ENCODE measurements around the gene GSG1L. TPM values are rescaled to one million over a fixed set of nuclear protein-coding genes. Genes with fewer than 3 reads are reported as not detected.

Gene GSG1L
- total and polyA plus RNA-seq, 9 of the 15 experiments (the other 6 are each of a cell fraction or from before 2014, with no cell fraction given) = not detected

DNA sequence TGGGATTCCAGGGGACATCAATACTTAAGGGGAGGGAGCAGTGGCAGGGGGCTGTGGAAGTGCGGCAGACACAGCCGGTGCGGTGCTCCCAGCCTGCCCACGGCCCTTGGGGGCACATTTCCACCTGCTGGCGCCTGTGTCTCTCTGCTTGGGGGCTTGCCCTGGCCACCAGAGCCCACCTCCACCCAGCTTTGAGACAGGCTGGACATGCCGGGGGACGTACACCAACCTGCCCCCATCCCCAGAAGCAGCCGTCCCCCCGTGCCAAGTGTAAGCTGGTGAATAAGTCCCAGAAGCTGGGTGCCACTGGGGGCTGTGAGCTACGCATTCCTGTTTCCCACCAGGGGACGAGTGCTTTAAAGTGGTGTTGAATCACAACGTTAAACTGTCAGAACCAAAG lies 172.6 kb downstream of the GSG1L start:
- DNase-seq (ENCODE audit: extremely low read depth in 1 of 4, low spot score in 3 of 4) = no peak
- FAIRE-seq = no peak
- no TSS peak for BruUV-seq (replicated peaks)
- H3K27me3 ChIP-seq (ENCODE audit: control insufficient read depth in 2 of 2, insufficient read depth in 2 of 2, low read length in 2 of 2) = peaks cover 15 to 57% of the 10 kb centered on the region in 2 experiments
- intact Hi-C loops (cut with micrococcal nuclease) (no loop called here), in situ Hi-C loops (cut with MboI) (no loop called here)
- 0 out of 2 replicates have a peak, but pooled peaks cover 9% of the 10 kb centered on the region for H4K20me1 ChIP-seq (replicated peaks; ENCODE audit: control insufficient read depth, insufficient read depth, low read length)
- H2AFZ ChIP-seq (ENCODE audit: low read depth, low read length) = no peak overlapping the region
- H3K36me3 ChIP-seq (ENCODE audit: control insufficient read depth, insufficient read depth, low read length) = no peaks in the 10 kb centered on the region
- H3K79me2 ChIP-seq (ENCODE audit: control insufficient read depth, insufficient read depth, low read length) = no peaks in the 10 kb centered on the region
- 0% methylated on average over 10 of the region's 12 CpGs for WGBS (ENCODE audit: insufficient coverage, low coverage, missing lambda C conversion rate)
- ChIA-PET CTCF (ENCODE audit: low intra/inter-chr PET ratio) (no interaction called here), POLR2A (no interaction called here)
- no peak for ATAC-seq
- no peak overlapping the region for H3K4me3 ChIP-seq
- no peaks in the 10 kb centered on the region for H3K9me3 ChIP-seq (replicated peaks; ENCODE audit: control insufficient read depth, insufficient read depth, low read depth, low read length)
- no peaks in the 10 kb centered on the region for H3K9me1 ChIP-seq (ENCODE audit: control insufficient read depth, insufficient read depth, low read length)
- H3K4me1 ChIP-seq (replicated peaks in 1 of 2; ENCODE audit: control insufficient read depth in 2 of 2, insufficient read depth in 2 of 2, low read length in 2 of 2) = no peaks in the 10 kb centered on the region; a peak in 1 of 5 replicates
- H3K27ac ChIP-seq (ENCODE audit: extremely low read depth, low read depth, low read length) = no peak overlapping the region
- no peak overlapping the region for H3K4me2 ChIP-seq (ENCODE audit: insufficient read depth, low read length)
- H3K9ac ChIP-seq (ENCODE audit: insufficient read depth in 1 of 2, low read depth in 2 of 2, low read length in 2 of 2) = no peak overlapping the region
- TF ChIP-seq RBM39 (optimal IDR thresholded peaks at IDR 0.05; ENCODE audit: low read depth, low read length) (no peak), KAT7 (CRISPR knock-in tag; IDR thresholded peaks at IDR 0.05; ENCODE audit: borderline replicate concordance) (no peak), ARHGAP35 (IDR thresholded peaks at IDR 0.05; ENCODE audit: partially characterized antibody) (no peak), BHLHE40 (IDR thresholded peaks at IDR 0.05; ENCODE audit: low read length) (no peak), HDAC6 (IDR thresholded peaks at IDR 0.05; ENCODE audit: low read depth, low read length) (no peak), ZNF76 (CRISPR knock-in tag; IDR thresholded peaks at IDR 0.05; ENCODE audit: borderline replicate concordance) (no peak), POLR2H (tag; IDR thresholded peaks at IDR 0.05; ENCODE audit: low read depth) (no peak), NEUROD1 (IDR thresholded peaks at IDR 0.05; ENCODE audit: borderline replicate concordance, low read depth, low read length, partially characterized antibody) (no peak), ZNF12 (CRISPR knock-in tag; IDR thresholded peaks at IDR 0.05) (no peak), MTA2 (IDR thresholded peaks at IDR 0.05; ENCODE audit: low read depth) (no peak), CREBBP (IDR thresholded peaks at IDR 0.05; ENCODE audit: low read depth, low read length) (no peak), CHD1 (IDR thresholded peaks at IDR 0.05; ENCODE audit: low read length) (no peak), SMARCA5 (IDR thresholded peaks at IDR 0.05) (no peak)
- TF ChIP-seq, protein P1, sequence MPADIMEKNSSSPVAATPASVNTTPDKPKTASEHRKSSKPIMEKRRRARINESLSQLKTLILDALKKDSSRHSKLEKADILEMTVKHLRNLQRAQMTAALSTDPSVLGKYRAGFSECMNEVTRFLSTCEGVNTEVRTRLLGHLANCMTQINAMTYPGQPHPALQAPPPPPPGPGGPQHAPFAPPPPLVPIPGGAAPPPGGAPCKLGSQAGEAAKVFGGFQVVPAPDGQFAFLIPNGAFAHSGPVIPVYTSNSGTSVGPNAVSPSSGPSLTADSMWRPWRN (IDR thresholded peaks at IDR 0.05; ENCODE audit: low read depth) = no peak
- TF ChIP-seq, protein P2, sequence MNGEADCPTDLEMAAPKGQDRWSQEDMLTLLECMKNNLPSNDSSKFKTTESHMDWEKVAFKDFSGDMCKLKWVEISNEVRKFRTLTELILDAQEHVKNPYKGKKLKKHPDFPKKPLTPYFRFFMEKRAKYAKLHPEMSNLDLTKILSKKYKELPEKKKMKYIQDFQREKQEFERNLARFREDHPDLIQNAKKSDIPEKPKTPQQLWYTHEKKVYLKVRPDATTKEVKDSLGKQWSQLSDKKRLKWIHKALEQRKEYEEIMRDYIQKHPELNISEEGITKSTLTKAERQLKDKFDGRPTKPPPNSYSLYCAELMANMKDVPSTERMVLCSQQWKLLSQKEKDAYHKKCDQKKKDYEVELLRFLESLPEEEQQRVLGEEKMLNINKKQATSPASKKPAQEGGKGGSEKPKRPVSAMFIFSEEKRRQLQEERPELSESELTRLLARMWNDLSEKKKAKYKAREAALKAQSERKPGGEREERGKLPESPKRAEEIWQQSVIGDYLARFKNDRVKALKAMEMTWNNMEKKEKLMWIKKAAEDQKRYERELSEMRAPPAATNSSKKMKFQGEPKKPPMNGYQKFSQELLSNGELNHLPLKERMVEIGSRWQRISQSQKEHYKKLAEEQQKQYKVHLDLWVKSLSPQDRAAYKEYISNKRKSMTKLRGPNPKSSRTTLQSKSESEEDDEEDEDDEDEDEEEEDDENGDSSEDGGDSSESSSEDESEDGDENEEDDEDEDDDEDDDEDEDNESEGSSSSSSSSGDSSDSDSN (IDR thresholded peaks at IDR 0.05; ENCODE audit: borderline replicate concordance in 1 of 2, low read depth in 2 of 2, low read length in 2 of 2) = no peak
- TF ChIP-seq, protein P3, sequence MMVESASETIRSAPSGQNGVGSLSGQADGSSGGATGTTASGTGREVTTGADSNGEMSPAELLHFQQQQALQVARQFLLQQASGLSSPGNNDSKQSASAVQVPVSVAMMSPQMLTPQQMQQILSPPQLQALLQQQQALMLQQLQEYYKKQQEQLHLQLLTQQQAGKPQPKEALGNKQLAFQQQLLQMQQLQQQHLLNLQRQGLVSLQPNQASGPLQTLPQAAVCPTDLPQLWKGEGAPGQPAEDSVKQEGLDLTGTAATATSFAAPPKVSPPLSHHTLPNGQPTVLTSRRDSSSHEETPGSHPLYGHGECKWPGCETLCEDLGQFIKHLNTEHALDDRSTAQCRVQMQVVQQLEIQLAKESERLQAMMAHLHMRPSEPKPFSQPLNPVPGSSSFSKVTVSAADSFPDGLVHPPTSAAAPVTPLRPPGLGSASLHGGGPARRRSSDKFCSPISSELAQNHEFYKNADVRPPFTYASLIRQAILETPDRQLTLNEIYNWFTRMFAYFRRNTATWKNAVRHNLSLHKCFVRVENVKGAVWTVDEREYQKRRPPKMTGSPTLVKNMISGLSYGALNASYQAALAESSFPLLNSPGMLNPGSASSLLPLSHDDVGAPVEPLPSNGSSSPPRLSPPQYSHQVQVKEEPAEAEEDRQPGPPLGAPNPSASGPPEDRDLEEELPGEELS (CRISPR knock-in tag; IDR thresholded peaks at IDR 0.05; ENCODE audit: borderline replicate concordance) = no peak

Measured in K562 (cell line).